Activated B cell treated with CpG ODN at 0.5 μM for 24 hours (primary cell): Measurements from ENCODE around the gene NSF. TPM values are rescaled to one million over a fixed set of nuclear protein-coding genes. Genes with fewer than 3 reads are reported as not detected.

ENCODE experiments used
- ATAC-seq: fragments of 200-7000 bp; cut with Tn5 transposase; one replicate; pipeline ENCODE4 v1.10.0; 2021; ENCODE audit warnings: low read depth, mild to moderate bottlenecking, moderate library complexity
- CTCF ChIA-PET: fragments of 350-600 bp; sonication (Branson Sonifier 250); formaldehyde crosslinking; loops from one replicate; lab custom pipeline; 2021; ENCODE audit warnings: antibody characterized with exemption; lab: Charles Lee
- POLR2A ChIA-PET: fragments of 350-600 bp; sonication (Branson Sonifier 250); formaldehyde crosslinking; loops from one replicate; lab custom pipeline; 2021; ENCODE audit warnings: antibody characterized with exemption; lab: Charles Lee
- DNase-seq: peaks from one replicate; pipeline ENCODE4 v3.0.0; 2022
- H3K27ac Mint-ChIP-seq: one replicate; pipeline ENCODE4 v1.8.0; 2020; ENCODE audit warnings: mixed read lengths
- H3K27me3 Mint-ChIP-seq: one replicate; pipeline ENCODE4 v1.8.0; 2021; ENCODE audit warnings: mixed read lengths
- H3K36me3 Mint-ChIP-seq: one replicate; pipeline ENCODE4 v1.8.0; 2021; ENCODE audit warnings: low read depth, mixed read lengths
- H3K4me1 Mint-ChIP-seq: one replicate; pipeline ENCODE4 v1.8.0; 2021; ENCODE audit warnings: mixed read lengths
- H3K4me3 Mint-ChIP-seq: one replicate; pipeline ENCODE4 v1.8.0; 2020; ENCODE audit warnings: mild to moderate bottlenecking, mixed read lengths
- H3K9me3 Mint-ChIP-seq: one replicate; pipeline ENCODE4 v1.8.0; 2020; ENCODE audit warnings: mixed read lengths
- intact Hi-C: fragments of 100-400 bp; cut with micrococcal nuclease; formaldehyde crosslinking; loops from one replicate; pipeline ENCODE4 v1.15.1; 2024
- total RNA-seq: library from RNA; stranded (reverse); gene quantifications from 2 replicates; pipeline ENCODE4 v1.2.3, GENCODE V29; 2022
- TF ChIP-seq, protein P1 (sequence below): fragments of 200-600 bp; IDR thresholded peaks from one replicate; pipeline ENCODE4 v1.8.0; 2022; ENCODE audit warnings: antibody characterized with exemption, mild to moderate bottlenecking

Gene NSF
- total RNA-seq, 1 donor from 2014 or later = 117 TPM

DNA sequence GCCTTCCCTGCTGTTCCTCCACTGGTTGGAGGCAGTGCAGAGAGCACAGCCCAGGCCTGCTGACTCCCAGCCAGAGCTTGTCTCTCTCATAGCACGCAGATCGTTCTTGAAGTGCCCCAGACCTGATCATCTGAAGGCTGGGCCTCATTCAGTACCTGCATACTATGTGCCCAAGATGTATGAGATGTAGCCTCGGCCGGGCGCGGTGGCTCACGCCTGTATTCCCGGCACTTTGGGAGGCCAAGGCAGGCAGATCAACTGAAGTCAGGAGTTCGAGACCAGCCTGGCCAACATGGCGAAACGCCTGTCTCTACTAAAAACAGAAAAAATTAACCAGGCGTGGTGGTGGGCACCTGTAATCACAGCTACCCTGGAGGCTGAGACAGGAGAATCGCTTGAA is 197.0 kb downstream of the NSF start:
- ATAC-seq (no peak), DNase-seq (no peak)
- POLR2A ChIA-PET = no interaction called here
- TF ChIP-seq, protein P1, sequence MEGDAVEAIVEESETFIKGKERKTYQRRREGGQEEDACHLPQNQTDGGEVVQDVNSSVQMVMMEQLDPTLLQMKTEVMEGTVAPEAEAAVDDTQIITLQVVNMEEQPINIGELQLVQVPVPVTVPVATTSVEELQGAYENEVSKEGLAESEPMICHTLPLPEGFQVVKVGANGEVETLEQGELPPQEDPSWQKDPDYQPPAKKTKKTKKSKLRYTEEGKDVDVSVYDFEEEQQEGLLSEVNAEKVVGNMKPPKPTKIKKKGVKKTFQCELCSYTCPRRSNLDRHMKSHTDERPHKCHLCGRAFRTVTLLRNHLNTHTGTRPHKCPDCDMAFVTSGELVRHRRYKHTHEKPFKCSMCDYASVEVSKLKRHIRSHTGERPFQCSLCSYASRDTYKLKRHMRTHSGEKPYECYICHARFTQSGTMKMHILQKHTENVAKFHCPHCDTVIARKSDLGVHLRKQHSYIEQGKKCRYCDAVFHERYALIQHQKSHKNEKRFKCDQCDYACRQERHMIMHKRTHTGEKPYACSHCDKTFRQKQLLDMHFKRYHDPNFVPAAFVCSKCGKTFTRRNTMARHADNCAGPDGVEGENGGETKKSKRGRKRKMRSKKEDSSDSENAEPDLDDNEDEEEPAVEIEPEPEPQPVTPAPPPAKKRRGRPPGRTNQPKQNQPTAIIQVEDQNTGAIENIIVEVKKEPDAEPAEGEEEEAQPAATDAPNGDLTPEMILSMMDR = no peak
- Mint-ChIP-seq H3K9me3 (no peaks in the 10 kb centered on the region), H3K27ac (no peak overlapping the region), H3K4me3 (no peak overlapping the region), H3K4me1 (no peaks in the 10 kb centered on the region), H3K27me3 (peaks cover 23% of the 10 kb centered on the region), H3K36me3 (no peaks in the 10 kb centered on the region)
- CTCF ChIA-PET = no interaction called here
- intact Hi-C loops = no loop called here

DNA sequence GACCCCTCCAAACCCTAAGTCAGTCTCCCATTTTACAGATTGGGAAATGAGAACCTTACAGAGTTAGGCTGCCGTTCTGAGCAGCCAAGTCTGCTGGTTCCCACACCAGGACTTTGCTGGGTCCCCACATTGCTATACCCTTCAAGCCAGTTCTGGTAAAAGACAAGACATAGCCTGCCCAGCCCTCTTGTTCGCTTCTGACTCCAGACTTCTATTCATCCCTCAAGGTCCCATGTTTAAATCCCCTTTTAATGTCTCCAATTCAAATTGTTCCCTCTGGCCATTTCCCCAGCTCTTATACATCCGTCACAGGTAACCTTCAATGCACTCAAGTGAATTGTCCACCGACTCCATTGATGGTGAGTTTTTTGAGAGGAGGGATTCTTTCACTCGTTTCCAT is 197.8 kb downstream of the NSF start:
- no peak overlapping the region for H3K4me3 Mint-ChIP-seq
- ATAC-seq (no peak), DNase-seq (no peak)
- CTCF ChIA-PET = no interaction called here
- no peak overlapping the region for H3K27ac Mint-ChIP-seq
- H3K27me3 Mint-ChIP-seq = peaks cover 24% of the 10 kb centered on the region
- intact Hi-C loops = no loop called here
- TF ChIP-seq, protein P1 = no peak
- H3K9me3 Mint-ChIP-seq = no peaks in the 10 kb centered on the region
- no peaks in the 10 kb centered on the region for H3K4me1 Mint-ChIP-seq
- no peaks in the 10 kb centered on the region for H3K36me3 Mint-ChIP-seq
- POLR2A ChIA-PET = no interaction called here

- Mint-ChIP-seq H3K4me1 (no peaks in the 10 kb centered on the region), H3K9me3 (no peaks in the 10 kb centered on the region), H3K4me3 (no peak overlapping the region), H3K27ac (no peak overlapping the region), H3K36me3 (no peaks in the 10 kb centered on the region), H3K27me3 (peaks cover 29% of the 10 kb centered on the region)
- CTCF ChIA-PET = no interaction called here
- POLR2A ChIA-PET = no interaction called here
- ATAC-seq (no peak), DNase-seq (no peak)
- TF ChIP-seq, protein P1 = no peak
- intact Hi-C loops = no loop called here
These were observed 198.3 kb downstream of the NSF start for GRCh38 chr17:46788796-46789195.

- intact Hi-C loops = no loop called here
- no peaks in the 10 kb centered on the region for H3K9me3 Mint-ChIP-seq
- POLR2A ChIA-PET = no interaction called here
- H3K27ac Mint-ChIP-seq = no peak overlapping the region
- CTCF ChIA-PET = no interaction called here
- DNase-seq = no peak
- no peaks in the 10 kb centered on the region for H3K36me3 Mint-ChIP-seq
- TF ChIP-seq, protein P1 = no peak
- no peak for ATAC-seq
- peaks cover 34% of the 10 kb centered on the region for H3K27me3 Mint-ChIP-seq
- H3K4me1 Mint-ChIP-seq = no peaks in the 10 kb centered on the region
- H3K4me3 Mint-ChIP-seq = no peak overlapping the region
These were observed 199.1 kb downstream of the NSF start for GRCh38 chr17:46789610-46790009.

DNA sequence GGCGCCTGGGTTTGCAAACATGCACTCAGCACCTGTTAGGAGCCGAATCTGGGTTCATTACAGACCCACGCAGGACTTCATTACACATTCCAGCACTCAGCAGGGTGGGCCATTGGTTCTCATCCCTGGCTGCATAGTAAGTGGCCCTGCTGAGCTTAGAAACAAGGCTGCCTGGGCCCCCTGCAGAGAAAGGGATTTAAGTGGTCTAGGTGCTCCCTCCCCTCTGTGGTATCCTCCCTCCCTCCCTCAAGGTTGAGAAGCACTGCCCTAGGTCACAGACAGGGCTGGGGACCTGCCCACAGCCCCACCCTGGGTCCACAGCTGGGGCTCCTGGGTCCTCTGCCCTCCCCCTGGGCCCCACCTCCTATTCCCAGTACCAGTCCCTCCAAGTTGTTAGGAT is 199.7 kb downstream of the NSF start:
- ATAC-seq = no peak
- ChIA-PET POLR2A (no interaction called here), CTCF (no interaction called here)
- H3K36me3 Mint-ChIP-seq = no peaks in the 10 kb centered on the region
- H3K4me1 Mint-ChIP-seq = no peaks in the 10 kb centered on the region
- intact Hi-C loops = no loop called here
- TF ChIP-seq, protein P1 = no peak
- no peaks in the 10 kb centered on the region for H3K9me3 Mint-ChIP-seq
- no peak for DNase-seq
- H3K4me3 Mint-ChIP-seq = no peak overlapping the region
- H3K27me3 Mint-ChIP-seq = peaks cover 34% of the 10 kb centered on the region
- no peak overlapping the region for H3K27ac Mint-ChIP-seq
